GM19351 (cell line): ENCODE data around the gene CORO1C.

ENCODE experiments used
- ATAC-seq: cut with Tn5 transposase; IDR thresholded peaks from one replicate; pipeline ENCODE4 v1.9.1; 2021; ENCODE audit warnings: mild to moderate bottlenecking, moderate library complexity; ENCODE audit not compliant: unreplicated experiment

The CORO1C gene

DNA sequence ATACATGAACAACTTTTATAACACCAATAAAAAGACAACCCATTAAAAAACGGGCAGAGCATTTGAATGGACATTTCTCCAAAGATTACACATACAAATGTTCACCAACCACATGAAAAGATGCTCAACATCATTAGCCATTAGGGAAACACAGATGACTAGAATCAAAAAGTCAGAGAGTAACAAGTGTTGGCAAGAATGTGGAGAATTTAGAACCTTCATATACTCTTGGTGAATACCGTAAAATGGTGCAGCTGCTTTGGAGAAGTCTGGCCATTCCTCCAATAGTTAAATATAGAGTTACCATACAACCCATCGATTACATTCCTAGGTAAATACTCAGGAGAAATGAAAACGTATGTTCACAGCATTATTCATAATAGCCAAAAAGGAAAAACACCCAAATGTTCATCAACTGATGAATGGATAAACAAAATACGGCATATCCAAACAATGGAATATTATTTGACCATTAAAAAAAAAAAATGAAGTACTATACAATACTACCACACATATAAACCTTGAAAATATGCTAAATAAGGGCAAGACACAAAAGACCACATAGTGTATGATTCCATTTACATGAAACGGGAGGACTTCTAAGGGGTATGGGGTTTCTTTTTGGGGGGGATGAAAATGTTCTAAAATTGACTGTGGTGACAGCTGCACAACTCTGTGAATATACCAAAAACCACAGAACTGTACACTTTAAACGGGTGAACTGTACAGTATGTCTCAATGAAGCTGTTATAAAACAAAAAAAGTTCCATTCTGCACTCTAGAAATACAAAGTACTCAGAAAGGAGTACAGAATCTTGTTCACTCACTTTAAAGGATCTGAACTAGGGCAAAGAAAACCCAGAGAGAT is 3.2 kb downstream of the CORO1C start:
- no peak for ATAC-seq

DNA sequence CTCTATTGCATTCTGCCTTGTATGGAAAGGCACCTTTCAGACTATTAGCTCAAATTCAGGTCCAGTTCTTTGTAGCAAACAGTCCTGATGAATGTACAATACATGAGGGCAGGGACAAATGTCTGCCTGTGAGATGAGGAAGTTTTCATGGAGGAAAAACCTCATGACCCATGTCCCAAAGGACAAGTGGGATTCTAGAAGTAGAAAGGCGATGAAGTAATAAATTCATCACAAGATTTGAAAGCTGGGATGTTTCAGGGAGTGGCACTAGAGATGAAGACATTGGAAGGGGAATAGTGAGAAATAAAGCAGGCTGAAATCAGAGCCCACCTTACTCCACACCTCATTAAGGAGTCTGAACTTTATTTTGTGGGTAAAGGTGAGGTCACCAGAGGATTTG is 4.2 kb downstream of the CORO1C start:
- no peak for ATAC-seq

DNA sequence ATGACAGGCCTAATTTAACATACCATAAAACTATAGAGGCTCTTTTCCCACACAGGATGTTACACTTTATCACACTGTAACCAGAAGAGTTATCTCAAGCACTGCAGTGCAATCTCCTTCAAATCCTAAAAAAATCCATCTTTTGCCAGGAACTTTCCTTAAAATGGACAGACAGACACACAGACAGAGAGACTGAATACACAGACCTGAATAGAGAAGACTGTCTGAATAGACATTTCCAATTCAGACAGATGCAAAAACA is 6.5 kb downstream of the CORO1C start:
- no peak for ATAC-seq

DNA sequence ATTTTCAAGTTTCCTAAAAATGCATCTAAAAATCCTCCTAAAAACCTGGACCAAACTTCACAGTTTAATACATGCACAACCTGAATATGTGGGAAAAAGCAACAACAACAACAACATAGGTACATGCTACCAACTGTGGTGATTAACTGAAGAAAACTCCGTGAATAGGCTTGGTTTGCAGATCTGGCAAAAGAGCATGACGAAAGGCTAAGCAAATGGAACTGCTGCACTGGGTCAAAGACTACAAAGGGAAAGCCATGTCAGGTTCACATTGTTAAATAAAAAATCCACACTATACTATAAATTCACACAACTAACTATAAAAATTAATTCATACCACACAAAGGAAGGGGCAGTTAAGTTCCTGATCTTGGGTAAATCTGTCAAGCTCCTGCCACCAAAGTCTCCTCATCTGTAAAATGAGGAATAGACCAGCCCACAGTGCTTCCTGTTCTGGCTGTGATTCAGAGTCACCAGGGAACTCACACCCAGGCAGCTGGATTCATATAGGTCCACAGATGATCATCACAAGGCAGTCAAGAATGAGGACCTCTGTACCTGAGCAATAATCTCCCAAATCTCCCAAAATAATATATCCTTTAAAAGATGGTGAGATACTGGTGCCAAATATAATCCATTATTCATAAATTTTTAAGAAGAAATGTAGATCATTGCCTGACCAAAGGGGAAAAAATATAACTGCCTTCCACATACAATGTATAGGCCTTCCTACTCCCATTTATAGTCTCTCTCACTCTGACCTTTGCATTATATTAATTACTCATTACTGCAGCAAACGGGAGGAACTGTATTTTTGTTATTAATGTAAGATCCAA is 7.0 kb downstream of the CORO1C start:
- no peak for ATAC-seq

DNA sequence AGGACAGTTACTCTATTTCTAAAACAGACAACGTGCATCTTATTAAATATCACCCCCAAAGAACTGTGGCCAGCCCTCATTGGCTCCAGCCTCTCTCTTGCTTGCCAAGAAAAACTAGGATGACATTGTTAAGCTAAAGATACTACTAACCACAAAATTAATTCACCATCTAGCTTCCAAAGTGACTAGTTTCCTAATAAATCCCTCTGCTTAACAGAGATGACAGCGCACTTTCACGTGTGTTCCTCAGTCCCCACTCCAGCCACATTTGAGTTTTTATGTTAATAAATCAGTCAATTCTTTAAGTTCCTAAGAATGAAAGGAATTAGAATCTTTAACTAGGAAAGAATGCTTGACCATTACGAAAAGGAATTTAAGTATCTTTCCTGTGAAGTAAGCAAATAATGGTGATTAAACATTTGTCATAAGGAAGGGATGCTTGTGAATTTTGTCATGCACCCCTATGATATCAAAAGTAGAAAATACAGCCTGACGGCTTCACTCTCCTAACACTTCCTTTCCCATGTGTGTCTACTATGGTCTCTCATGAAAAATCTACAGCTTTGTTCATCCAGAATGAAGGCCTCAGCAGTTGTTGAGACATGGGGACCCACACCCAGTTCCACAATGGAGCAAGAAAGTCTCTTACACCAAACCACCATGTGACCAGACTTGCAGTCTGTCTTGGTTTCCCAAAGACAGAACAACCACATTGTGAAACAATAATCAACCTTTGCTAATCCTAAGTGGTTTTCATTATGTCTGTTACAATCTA is 8.1 kb downstream of the CORO1C start:
- no peak for ATAC-seq

DNA sequence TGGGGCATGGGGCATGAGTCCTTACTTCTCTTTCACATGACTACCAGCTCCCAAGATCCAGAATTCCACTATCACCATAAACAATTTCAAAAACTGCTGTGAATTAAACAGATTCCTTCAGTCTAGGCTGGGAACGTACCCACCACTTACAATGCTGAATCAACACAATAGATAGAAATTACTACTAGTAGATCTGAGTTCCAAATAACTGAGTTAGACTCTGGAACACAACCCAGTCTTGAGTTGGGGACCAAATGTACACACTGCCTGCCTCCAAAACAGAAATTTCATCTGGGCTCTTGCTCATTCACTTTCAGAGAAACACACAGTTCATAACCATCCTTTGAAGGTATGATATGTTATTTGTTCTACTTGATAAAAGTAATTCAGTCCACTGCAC is 8.9 kb downstream of the CORO1C start:
- ATAC-seq, result no peak

DNA sequence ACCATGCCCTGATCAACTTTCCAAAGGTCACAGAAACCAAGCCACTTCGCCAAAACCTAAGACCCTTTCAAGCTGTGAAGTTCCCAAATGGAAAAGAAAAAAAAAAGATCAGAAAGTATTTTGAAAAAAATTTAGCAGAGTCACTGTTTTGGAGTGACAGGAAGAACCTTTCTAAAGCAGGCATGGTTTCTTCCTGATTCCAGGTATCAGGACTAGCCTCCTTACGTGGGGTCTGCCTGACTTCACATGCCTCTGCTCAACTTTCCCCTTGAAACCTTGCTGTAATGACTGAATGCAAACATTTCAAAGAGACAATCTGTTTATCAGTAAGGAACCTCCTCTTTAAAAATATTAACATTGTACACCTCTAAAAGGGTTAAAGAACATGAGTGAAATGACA is 9.5 kb downstream of the CORO1C start:
- no peak for ATAC-seq

DNA sequence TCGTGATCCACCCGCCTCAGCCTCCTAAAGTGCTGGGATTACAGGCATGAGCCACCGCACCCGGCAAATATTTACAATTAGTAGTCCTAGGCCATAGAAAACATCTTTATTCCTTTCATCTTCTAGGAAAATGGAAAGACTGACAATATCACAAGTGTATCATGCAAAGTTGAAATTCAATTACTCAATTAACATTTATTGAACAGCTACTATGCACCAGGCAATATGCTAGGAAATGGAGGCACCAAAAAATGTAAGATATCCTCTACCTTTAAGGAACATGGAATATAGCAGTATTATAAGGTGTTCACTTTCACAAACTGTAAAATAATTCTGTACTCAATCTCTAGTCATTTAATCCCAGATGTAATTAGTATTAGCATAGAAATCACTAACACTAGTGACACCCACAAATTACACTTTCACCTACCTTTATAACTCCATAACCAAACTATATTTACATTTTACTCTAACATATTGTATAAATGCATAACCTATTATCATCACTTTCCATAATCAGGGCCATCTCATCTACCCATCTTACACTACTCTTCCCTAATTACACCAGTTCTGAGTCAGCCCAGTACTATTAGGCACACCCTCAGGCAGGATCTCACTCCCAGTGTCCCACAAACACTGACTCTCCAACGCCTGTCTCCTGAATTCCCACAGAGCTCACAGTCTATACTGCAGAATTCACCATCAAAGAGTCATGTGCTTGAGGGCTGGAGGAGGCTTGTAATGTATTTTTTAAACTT is 10.4 kb downstream of the CORO1C start:
- ATAC-seq, result no peak

DNA sequence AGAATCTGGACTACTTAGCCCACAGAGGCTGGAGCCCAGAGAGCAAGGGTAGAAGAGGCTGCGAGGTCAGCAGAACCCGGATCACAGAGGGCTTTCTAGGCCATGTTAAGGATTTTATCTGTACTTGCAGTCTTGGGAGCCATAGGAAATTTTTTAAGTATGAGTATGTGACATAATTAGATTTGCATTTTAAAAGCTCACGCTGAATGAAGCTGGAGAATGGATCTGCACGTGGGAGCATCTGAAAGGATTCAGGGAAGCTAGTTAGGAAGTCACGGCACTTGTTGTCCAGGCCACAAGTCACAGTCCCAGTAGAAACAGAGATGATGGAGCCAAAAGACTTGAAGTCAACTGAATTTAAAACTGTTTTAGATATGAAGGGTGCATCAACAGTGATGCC is 14.1 kb downstream of the CORO1C start:
- ATAC-seq, result no peak

DNA sequence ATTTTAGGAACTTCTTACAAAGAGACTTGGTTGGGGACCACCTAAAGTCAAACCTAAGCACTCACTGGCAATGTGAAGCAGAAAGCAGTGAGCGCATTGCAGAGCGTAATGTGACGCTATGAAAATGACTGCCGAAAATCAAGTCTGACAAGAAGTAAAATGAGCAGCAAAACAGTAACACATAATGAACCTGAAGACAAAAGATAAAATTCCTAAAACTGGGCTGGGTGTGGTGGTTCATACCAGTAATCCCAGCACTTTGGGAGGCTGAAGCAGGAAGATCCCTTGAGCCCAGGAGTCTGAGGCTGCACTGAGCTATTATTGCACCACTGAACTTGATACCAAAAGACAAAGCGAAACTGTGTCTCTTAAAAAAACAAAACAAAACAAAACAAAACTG is 16.5 kb downstream of the CORO1C start:
- ATAC-seq, result no peak

DNA sequence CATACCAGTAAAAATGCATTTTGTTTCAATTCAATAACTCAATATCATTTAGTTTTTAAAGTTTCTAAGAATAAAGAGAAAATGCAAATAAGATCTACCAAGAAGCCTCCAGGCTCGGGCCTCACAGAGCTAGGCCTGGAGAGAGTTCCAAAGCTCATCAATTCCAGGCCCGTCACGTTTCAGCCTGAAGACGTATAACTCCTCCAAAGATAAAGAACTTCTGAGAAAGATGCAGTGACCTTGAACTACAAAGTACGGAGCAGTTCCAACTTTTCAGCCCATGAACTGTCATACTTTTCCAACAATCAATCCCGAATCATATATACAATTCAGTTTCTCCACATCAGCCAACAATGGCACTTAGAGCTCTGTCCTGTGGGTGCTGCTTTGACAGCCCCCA is 17.8 kb downstream of the CORO1C start:
- no peak for ATAC-seq

DNA sequence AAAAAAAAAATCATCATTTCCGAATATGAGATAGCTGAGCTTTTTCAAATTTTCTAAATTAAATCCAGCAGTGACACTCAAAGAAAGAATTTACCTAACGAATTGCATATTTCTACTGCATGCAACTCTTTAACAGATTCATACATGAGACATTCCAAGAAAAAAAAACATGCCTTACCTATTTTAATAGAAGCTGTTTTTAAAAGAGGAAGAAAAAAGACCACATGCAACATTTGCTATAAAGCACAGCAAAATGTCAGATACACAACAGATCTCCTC is 18.5 kb downstream of the CORO1C start:
- no peak for ATAC-seq

DNA sequence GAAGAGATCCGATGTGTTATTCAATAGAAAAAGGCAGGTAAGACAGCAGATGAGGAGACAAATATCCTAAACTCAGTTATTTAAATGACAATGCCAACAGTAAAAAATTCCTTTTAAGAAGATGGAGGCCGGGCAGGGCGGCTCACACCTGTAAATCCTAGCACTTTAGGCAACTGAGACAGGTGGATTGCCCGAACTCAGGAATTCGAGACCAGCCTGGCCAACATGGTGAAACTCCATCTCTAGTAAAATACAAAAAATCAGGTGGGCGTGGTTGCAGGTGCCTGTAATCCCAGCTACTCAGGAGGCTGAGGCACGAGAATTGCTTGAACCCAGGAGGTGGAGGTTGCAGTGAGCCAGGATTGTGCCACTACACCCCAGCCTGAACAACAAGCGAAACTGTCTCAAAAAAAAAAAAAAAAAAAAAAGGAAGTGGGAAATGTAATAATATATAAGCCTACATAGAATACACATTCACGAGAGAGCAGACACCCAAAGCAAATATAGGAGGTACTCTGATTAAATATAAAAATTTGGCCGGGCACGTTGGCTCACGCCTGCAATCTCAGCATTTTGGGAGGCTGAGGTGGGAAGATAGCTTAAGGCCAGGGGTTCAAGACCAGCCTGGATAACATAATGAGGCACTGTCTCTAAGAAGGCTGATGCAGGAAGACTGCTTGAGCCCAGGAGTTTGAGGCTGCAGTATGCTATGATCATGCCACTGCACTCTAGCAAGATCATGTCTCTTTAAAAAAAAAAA is 19.0 kb downstream of the CORO1C start:
- ATAC-seq, result no peak

DNA sequence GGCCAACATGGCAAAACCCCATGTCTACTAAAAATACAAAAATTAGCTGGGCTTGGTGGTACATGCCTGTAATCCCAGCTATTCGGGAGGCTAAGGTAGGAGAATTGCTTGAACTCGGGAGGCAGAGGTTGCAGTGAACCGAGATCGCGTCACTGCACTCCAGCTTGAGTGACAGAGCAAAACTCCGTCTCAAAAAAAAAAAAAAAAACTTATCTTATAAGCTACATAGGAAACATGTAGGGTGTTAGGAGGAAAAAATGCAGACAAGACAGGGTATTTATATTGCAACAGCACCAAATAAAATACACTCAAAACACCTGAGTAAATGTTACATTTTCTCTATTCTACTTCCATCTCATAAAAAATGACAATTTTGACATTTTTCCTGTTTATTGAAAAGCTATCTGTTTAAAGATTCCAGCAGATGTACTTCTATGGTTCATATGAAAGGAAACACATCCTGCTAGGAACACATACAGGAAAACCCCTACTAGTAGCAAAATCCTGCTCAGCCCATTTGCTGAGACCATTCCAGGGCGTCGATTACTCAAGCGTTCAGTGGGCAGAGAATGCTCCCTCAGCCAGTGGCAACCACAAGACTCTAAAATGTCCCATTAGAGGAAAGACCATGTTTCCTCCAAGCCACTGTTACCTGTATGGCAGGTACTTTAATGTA is 19.7 kb downstream of the CORO1C start:
- ATAC-seq, result no peak

DNA sequence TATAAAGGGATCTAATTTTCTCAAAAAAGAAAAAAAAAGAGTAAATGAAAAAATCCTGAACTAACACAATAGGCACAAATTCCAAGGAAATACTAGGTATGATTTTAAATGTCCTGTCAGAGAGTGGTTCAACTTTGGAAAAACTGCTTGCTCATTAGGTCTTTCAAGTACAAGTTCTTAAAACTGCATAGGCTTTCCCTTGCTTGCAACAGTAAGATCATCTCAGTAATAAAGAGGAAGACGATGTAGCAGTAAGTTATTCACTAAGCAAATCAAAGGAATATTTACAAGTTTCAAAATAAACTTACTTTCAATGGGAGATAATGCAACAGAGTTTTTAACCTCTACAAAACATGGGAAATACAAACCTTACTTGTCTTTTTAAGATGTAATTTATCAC is 21.6 kb downstream of the CORO1C start:
- ATAC-seq, result no peak

DNA sequence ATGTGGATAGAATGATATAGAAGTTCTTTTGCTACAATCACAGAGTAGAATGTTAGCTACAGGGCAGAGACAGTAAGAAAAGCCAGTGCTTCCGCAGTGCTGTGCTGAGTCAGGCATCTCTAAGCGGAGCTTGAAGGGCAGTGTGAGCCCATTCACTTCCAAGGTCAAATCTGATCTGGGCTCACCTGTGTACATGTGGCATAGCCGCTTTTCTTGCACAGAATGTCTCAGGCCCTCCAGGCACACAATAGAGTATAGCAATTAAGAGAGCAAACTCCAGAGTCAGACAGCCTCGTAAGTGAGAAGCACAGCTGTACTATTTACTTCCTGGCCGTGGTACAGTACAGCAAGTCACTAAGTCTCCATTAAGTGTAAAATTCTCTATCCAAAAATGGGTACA is 26.8 kb downstream of the CORO1C start:
- ATAC-seq, result no peak

DNA sequence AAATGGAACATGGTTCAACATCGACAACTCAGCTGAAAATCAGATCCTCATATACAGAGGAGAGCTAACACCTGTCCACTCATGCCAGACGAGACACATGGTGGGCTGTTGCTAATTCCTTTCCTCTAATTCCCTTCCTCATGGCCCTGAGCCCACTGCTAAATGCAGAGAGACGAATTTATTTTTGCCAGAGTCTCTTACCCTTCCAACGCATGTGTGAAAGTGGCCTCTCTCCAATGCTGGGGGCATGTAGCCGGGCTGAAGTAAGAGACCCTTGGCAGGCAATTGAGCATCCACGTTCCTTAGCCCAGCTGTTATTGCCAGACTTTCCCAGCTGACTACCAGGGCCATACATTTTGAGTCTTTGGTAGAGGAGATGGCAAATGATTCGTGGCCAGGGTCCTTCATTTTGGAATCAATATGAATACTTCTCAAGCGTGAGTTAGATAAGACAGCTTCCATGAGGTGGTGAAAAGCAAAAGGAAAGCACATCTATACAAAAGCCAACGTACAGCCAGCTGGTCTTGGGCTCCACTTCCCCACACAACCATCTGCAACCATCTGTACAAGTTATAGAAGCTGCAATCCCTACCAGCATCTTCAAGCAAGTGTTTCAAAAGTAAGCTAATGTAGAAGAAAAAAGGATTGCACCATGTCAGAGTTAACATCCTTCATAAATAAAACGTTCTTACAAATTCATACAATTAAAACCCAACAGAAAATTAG is 28.6 kb downstream of the CORO1C start:
- ATAC-seq, result no peak

DNA sequence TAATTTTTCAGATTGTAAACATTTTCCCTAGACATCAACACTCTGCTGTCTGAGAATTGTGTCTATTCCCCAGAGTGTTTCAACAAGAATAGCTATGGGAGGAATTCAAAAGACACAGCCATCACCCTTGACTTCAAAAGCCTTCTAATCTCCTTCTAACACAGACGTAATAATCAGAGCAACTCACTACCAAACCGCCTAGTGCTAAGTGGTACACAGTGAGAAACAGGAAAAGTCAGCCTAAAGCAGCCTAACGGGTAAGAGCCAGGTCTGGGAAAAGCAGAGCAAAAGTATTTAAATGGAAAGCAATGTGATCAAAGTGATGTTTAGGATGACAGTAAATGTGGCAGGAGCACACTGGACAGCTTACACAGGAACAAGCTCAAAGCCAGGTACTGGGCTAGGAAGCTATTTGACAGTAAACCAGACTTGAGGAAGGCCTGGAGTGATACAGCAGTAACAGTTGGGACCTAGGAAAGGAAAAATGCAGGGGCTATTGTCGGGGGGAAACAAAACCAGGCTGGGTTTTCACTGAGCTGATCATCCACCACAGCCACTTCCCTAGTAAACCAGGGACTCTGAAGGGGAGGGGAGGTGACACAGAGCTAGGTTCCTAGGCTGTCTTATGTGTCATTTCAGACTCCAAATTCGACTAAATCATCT is 29.4 kb downstream of the CORO1C start:
- ATAC-seq, result no peak
